Glomerular endothelial cell (primary cell): ENCODE measurements around the gene SPTLC3. TPM values are rescaled to one million over a fixed set of nuclear protein-coding genes. Genes with fewer than 3 reads are reported as not detected.

Source experiments
- DNase-seq: peaks from one replicate; pipeline ENCODE4 v3.0.0-alpha.2; 2011; ENCODE audit warnings: low read depth, low spot score; ENCODE audit errors: extremely low read depth
- total RNA-seq: library from RNA; depleted of rRNA; stranded (reverse); fragments of >200 nt; gene quantifications from 2 replicates; pipeline ENCODE4 v1.2.3, GENCODE V29; 2015

Gene SPTLC3
- total RNA-seq, 1 donor from 2014 or later: 0.64 TPM

DNA sequence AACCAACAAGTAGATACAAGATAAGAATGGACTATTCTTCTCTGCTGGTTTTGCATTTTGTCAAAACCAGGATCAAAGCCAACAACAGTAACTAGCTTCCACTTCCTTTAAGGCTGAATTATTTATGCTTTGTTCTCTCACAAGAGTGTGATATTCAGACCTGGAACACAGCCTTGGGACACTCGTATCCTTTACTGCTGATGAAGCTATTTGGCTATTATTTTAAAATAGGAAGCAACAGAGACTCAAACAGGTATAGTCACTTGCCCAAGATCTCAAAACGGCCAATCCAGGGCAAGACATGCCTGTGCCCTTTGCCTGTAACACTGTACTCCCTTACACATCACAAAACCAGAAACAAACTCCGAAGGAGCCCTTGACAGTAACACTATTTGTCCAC is 19.9 kb downstream of the SPTLC3 start:
- DNase-seq: no peak

DNA sequence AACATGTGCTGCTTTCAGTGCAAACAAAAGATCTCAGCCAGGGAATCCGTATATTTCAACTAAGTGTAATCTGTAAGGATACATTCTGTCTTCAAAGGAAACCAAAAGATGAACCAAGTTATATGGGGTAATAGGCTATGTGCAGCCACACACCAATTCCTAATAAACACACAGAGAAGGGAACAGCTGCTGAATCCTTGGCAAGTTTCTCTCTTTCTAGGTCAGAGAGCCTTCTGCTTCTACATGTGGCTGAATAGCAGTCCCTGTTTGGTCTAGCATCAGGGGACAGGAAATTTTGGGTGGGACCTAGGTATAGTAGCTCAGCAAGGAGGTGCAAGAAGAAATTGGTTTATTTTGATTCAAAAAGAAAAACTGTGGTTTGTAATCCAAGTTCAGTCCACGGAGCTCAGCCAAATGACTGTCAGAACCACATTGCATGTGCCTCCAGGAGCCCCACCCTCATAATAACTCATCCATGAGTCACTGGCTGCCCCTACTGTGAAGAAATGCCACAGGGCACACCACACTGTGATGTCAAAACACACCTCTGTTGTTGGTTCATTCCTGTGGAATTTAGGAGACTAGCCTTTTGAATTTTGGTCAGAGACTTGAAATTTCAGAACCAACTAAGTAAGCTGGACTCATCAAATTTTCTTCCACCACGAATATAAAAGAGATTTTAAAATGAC is 21.1 kb downstream of the SPTLC3 start:
- no peak for DNase-seq

DNA sequence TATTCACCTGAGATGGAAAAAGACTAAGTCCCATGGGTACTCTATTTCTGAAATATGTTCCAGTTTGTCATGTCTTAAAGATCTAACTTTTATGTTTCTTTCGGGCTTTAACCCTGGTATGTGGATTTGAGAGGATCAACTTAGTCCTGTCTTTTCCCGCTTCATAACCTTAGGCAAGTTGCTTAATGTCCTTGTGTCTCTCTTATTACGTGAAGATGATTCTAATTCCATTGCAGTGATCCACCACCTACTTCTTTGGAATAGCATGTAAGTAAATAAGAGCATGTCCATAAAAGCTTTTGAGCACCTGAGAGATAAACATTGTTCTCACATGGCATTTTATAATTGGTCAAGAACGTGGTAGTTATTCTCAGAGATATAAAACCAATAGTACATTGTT is 23.0 kb downstream of the SPTLC3 start:
- no peak for DNase-seq

DNA sequence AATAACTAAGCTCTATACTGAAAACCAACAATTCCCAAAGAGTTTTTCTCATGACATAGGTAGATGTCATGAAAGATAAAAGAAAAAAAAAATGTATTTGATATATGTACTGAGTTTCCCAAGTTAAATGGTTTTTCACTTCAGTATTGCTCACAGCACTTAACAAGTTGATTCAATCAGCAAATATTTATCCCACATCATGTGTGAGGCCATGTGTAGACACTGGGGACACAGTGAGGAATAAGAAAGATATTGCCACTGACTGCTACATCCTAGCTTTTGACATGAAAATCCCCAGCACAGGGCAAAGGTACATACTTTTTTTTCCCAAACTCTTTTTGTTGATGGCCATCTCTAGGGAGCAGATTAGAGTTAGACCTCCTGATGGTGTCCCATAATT is 25.3 kb downstream of the SPTLC3 start:
- no peak for DNase-seq

DNA sequence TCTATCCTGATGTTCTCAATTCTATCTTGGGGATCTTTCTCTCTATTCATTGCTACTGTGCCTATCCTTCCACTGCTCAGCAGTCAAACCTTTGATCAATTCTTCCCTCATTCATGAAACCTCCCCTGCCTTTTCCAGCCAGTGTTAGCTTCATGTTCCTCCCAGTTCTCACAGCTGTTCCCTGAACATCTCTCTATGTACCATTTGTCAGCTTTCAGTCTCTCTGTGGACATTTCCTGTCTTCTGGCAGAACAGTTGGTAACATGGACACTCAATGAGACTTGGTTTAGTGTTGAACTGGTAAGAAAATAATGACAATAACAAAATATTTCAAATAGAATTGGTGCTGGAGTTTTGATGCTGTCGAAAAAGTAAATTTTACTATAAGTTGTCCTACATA is 26.2 kb downstream of the SPTLC3 start:
- DNase-seq: no peak

DNA sequence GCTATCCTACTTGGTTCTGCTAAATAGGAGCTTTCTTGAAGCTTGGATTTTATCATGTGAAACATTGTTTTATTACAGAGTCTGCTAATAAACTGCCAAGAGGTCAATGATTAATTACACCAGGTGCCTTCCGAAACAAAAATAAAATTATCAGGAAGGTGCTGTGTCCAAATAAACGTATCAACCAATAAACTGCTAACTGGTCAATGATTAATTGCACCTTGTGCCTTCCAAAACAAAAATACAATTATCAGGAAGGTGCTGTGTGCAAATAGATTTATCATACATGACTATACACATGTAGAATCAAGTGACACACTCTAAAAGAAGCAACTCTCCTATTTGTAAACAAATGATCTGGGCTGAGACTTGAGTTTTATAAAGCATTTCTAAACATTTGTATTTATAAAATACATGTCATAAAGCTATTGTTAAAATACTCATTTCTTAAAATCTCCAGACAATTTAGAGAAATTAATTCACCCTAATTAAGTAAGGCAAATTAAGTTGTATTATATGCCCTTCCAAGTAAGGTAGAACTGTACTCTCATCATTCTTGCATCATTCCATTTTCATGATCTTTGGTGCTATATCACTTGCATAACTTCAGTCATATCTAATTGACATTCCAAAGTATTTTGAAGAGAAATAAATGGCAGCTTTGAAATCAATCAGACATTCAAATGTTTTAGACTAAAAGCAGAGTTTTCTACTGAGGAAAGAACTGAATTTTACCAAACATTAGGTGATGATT is 26.8 kb downstream of the SPTLC3 start:
- DNase-seq: no peak

DNA sequence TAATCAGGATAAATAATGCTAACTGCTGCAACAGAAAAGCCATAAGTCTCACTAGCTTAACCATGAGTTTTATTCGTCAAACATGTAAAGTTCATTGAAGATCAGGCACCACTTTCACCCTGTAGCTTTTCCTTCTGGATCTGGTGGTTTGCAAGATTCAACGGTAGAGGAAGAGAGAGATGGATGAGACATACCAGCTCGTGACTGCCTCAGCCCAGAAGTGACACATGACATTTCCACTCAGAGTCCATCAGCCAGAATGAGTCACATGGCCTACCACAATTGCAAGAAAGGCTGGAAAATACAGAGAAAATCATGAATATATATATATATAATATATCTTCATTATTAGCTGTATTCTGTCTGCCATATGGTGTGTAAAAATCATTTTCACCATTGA is 29.0 kb downstream of the SPTLC3 start:
- no peak for DNase-seq

DNA sequence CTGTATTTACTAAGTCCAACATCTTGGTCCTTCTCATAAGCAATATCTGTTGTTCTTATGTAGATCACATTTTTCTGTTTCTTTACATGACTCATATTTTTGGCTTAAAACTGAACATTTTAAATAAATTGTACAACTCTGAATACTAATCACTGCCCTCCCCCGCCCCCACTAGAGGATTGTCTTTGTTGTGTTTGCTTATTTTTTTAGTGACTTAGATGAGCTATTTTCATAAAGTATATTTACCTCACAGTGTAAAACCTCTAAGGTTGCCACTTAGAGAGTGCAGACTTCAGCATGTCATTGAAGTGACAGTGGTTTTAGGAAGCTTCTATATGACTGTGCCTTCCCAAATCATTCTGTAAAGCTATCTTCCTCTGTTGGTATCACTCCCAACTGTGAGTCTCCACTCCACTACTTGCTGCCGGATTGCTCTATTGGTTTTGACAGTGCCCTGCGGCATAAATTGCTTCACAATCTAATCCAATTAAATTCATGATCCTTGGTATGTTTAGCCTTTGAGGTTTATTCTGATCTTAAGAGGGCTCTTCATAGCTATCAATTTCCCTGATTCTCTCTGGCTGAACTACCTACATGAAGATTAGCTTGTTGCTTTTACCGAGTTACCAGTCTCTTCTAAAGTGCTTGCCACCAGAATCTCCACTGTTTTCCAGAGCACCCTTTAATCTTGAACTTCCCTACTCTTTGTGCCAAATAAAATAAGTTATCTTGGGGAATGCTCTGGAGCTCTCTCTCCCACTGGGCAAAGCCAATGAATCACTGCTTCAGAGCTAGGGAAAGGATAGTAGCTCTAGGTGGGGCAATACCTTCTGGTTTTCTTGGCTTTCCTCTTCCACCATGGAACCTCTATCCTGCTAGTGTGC is 33.0 kb downstream of the SPTLC3 start:
- no peak for DNase-seq

DNA sequence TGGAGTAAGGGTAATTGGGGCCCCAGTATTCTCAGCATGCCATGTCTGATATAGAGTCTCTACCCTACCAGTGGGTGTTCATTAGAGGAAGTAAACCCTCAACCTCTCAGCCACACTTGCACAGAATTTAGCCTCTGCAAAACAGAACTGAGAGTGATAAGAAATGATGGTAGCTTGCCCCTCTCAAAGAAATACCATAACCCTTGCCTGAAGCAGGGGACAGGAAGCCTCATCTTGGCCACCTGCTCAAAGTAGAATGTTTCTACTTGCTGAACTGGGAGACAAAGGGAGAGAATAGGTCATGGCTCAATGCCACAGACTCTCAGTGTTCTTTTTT is 33.7 kb downstream of the SPTLC3 start:
- no peak for DNase-seq

DNA sequence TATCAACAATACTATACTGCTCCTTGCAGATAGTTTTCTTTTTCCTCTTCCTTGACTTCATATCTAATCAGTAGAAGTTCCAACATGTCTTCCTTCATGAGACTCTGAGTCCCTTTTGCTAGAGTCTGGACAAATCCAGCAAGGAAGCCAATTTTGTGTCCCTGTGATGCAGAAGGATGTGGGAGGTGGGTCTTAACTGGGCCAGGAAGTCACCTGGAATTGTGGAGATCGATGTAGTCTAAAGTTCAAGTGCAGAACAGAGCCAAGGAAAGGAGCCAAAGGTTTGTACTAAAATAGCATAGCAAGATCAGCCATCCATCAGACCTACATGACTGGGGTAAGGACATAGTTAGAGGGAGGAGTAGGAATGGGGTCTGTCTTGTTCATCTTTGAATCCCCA is 37.6 kb downstream of the SPTLC3 start:
- DNase-seq: no peak

DNA sequence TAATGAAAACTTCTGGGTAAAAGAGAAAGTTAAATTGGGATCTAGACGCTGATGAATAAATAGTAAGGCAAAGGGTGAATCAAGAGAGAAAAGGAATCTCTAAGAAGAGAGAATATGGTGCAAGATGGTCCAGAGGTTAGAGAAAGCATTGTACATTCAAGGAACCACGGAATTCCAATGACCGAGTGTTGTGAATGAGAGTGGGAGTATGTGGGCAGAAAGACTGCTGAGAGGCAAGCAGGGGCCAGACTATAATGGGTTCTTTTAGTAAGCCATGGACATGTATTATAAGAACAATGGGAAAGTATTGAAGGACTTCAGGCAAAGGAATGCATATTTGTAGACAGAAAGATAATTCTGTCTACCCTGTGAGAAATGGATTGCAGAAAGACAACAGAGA is 45.2 kb downstream of the SPTLC3 start:
- no peak for DNase-seq

DNA sequence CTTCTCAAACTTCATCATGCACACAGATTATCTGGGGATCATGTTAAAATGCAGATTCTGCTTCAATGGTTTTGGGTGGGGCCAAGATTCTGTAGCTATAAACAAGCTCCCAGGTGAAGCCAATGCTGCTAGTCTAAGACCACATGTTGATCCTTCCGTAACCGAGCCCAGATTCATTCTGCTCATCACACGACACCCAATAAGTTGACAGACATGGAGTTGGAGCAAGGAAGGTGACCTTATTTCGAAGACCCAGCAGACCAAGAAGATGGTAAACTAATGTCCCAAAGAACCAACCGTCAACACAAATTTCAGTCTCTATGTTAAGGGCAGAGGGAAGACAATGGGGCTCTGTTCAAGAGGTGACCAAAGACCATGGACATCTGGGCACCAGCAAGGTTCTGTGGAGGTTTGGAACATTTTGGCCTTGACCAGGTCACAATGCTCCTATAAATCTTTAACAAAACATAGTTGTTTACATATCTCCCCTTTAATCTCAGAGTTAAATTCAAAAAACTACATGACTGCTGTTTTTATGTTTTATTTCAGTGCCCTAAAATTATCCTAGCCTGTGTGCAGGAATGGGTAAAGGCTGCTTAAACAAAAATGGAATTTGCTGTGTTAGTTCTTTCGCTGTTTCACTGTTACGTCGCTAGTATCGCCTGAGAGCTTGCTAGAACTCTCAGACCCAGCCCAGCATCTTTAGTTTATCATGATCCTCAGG is 50.1 kb downstream of the SPTLC3 start:
- DNase-seq: no peak

DNA sequence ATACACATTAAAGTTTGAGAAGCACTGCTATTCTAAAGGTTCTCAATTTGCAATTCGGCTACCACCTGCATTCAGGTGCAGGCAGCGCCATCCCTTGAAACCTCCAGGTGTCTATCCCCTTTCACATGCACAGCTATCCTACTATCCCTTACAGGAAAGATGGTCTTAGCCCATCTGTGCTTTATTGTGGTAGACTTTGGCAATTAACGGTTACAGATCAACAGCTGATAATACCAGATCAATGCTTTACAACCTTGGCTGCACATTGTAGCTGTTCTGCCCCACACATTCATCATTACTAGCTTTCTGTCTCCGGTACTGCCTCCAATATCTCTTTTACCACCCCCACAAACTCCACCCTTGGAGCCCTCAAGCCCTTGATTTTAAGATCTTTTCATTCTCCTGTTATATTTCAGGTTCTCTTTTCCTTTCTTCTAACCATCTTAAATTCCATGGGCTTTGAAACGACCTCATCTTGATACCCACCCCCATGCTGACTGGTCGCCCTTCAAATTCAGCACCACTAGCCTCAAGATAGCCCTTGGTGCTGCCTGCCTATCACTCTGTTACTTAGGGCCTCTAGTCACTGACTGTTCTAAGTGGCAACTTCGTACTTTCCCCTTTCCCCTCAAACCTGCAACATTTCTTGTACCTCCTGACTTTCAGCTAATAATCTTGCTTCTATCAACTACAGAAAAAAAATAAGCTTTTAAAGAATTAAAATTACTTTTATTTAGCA is 50.8 kb downstream of the SPTLC3 start:
- no peak for DNase-seq

DNA sequence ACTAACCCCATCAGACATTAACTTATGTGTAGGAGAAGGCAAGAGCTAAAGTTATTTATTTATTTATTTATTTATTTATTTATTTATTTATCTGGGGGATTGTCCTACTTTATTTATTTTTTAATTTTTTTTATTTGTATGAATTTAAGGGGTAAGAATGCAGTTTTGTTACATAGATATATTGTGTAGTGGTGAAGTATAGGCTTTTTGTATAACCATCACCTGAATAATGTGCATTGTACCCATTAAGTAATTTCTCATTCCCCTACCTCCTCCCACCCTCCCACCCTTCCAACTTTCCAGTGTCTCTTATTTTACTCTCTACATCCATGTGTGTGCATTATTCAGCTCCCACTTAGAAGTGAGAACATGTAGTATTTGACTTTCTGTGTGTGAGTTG is 51.6 kb downstream of the SPTLC3 start:
- DNase-seq: no peak

DNA sequence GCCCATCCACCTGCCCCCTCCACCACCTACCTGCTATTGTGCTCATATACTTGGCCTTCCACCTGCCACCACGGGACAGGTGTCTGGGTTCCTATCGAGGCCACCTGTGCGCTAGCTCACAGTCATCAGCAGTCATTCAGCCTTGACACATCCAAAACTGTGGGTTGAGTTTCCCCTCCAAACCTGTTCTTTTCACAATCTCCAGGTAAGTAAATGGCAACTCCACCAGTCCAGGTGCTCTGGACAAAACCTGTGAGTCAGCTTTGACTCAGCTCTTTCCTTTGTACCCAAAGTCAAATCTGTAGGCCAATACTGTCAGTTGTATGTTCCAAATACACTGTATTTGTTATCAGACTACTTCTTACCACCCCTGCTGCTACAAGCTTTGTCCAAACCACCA is 52.6 kb downstream of the SPTLC3 start:
- no peak for DNase-seq

DNA sequence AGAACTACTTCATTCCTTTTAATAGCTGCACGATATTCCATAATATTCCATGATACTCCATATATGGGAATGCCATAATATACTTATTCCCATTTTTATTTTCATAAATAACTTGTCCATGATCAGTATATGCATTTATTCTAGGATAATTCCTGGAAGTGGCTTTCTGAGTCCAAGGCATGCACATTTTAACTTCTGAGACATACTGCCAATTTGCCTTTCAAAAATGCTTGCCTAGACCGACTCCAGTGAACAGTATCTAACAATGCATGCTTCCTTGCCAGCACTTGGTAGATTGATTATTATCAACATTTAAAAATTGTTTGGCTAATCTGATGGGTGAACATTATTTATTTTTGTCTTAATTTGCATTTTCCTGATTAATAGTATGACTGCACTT is 54.0 kb downstream of the SPTLC3 start:
- no peak for DNase-seq

DNA sequence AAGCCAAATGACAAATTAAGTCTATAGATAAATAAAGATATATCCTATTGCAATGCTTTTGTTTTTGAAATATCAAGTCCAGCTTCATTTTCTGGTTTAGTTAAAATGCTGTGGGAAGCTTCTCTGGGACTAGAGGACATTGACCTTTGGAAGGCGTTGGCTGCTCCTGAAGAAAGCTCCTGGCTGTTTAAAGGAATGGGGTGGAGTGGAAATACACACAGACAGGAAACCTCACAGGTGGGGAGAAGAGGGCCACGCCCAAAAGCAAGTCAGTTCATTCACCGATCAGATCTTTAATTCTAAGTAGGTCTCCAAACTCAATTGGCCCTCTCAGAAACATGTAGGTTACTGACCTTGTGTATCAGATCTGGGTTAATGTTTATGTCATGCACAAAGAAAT is 59.6 kb downstream of the SPTLC3 start:
- no peak for DNase-seq

DNA sequence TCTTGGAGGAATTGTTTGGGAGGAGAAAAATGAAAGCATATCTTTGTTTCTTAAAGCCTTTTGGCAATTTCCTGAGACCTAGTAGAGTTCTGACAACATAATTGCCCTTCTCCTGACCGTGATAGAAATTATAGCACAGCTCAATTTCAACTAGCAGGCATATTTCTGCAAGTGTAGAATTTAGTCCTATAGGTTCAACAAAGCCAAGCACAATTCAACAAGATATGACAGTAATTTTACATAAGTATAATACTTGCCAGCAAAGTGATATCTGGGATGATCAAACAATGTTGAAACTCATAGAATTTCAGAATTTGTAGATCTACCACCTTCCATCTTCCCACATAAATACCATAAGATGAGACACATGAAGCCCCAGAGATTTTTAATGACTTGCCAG is 73.1 kb downstream of the SPTLC3 start:
- DNase-seq: no peak

DNA sequence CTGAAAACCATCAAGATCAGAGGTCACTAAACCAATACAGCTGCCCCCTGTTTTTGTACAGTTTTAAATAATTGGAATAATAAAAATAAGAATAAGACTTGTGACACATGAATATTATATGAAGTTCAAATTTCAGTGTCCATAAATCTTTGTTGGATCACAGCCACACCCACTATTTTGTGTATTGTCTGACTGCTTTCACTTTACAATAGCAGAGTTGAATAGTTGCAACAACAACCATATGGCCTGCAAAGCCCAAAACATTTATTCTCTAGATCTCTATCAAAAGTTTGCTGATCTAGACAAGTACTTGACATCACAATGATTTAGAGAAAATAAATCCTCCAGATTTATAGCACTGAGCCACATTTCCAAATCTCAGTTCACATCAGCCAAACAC is 73.6 kb downstream of the SPTLC3 start:
- no peak for DNase-seq

DNA sequence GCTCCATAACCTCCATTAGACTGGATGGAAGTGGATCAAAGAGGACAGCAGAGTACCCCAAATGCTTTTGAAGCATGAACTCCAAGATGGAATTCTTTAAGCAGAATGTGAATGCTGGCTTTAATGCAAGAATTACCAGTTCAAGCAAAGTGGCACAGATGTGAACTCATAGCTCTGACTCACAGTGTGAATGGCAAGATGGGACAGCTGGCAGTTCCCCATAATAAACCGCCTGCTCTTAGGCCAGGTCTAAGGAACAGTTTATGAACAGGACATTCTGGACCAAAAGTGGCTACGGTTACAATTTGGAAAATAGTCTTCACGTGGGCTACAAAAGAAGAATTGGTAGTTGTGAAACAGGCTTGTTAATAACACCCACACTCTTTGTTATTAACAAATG is 76.5 kb downstream of the SPTLC3 start:
- no peak for DNase-seq
